ENCODE results near the gene VASN. TPM values are rescaled to one million over a fixed set of nuclear protein-coding genes. Genes with fewer than 3 reads are reported as not detected.

VASN gene
- total RNA-seq, 1 donor from 2014 or later, result 4.0 TPM

GRCh38 chr16:4354512-4355409 is 16.9 kb upstream of the VASN start:
- no peaks in the 10 kb centered on the region for H3K36me3 Mint-ChIP-seq (ENCODE audit: insufficient read depth)
- no peak overlapping the region for H3K4me3 Mint-ChIP-seq (ENCODE audit: low read depth)
- H3K9me3 Mint-ChIP-seq (ENCODE audit: low read depth), result no peaks in the 10 kb centered on the region
- no peak overlapping the region for H3K27ac Mint-ChIP-seq
- no peaks in the 10 kb centered on the region for H3K27me3 Mint-ChIP-seq
- DNase-seq (ENCODE audit: low spot score, unreplicated experiment), result no peak
- TF ChIP-seq CTCF (IDR thresholded peaks at IDR 0.05; ENCODE audit: unreplicated experiment), result no peak
- peaks cover 5% of the 10 kb centered on the region for H3K4me1 Mint-ChIP-seq (ENCODE audit: low read depth)

- Mint-ChIP-seq H3K4me3 (ENCODE audit: low read depth) (no peak overlapping the region), H3K27me3 (no peaks in the 10 kb centered on the region), H3K27ac (no peak overlapping the region), H3K36me3 (ENCODE audit: insufficient read depth) (no peaks in the 10 kb centered on the region), H3K4me1 (ENCODE audit: low read depth) (no peaks in the 10 kb centered on the region), H3K9me3 (ENCODE audit: low read depth) (no peaks in the 10 kb centered on the region)
- no peak for TF ChIP-seq CTCF (IDR thresholded peaks at IDR 0.05; ENCODE audit: unreplicated experiment)
- no peak for DNase-seq (ENCODE audit: low spot score, unreplicated experiment)
Measured at GRCh38 chr16:4356820-4357219, 14.8 kb upstream of the VASN start.

- no peak overlapping the region for H3K27ac Mint-ChIP-seq
- no peaks in the 10 kb centered on the region for H3K36me3 Mint-ChIP-seq (ENCODE audit: insufficient read depth)
- no peak overlapping the region for H3K4me3 Mint-ChIP-seq (ENCODE audit: low read depth)
- no peaks in the 10 kb centered on the region for H3K27me3 Mint-ChIP-seq
- TF ChIP-seq CTCF (IDR thresholded peaks at IDR 0.05; ENCODE audit: unreplicated experiment), result no peak
- H3K9me3 Mint-ChIP-seq (ENCODE audit: low read depth), result no peaks in the 10 kb centered on the region
- no peaks in the 10 kb centered on the region for H3K4me1 Mint-ChIP-seq (ENCODE audit: low read depth)
- no peak for DNase-seq (ENCODE audit: low spot score, unreplicated experiment)
Measured at GRCh38 chr16:4358236-4358635, 13.4 kb upstream of the VASN start.

- Mint-ChIP-seq H3K9me3 (ENCODE audit: low read depth) (no peaks in the 10 kb centered on the region), H3K36me3 (ENCODE audit: insufficient read depth) (peaks cover 4% of the 10 kb centered on the region), H3K4me1 (ENCODE audit: low read depth) (no peaks in the 10 kb centered on the region), H3K4me3 (ENCODE audit: low read depth) (no peak overlapping the region), H3K27ac (no peak overlapping the region), H3K27me3 (no peaks in the 10 kb centered on the region)
- TF ChIP-seq CTCF (IDR thresholded peaks at IDR 0.05; ENCODE audit: unreplicated experiment), result peak; percentile 95
- DNase-seq (ENCODE audit: low spot score, unreplicated experiment), result peak; percentile 83
Measured at GRCh38 chr16:4358831-4359561, 12.7 kb upstream of the VASN start.

- H3K4me1 Mint-ChIP-seq (ENCODE audit: low read depth), result no peaks in the 10 kb centered on the region
- H3K9me3 Mint-ChIP-seq (ENCODE audit: low read depth), result no peaks in the 10 kb centered on the region
- no peak overlapping the region for H3K4me3 Mint-ChIP-seq (ENCODE audit: low read depth)
- DNase-seq (ENCODE audit: low spot score, unreplicated experiment), result no peak
- no peak for TF ChIP-seq CTCF (IDR thresholded peaks at IDR 0.05; ENCODE audit: unreplicated experiment)
- no peak overlapping the region for H3K27ac Mint-ChIP-seq
- H3K27me3 Mint-ChIP-seq, result no peaks in the 10 kb centered on the region
- peaks cover 4% of the 10 kb centered on the region for H3K36me3 Mint-ChIP-seq (ENCODE audit: insufficient read depth)
Measured at GRCh38 chr16:4359914-4360313, 11.7 kb upstream of the VASN start.

All from progenitor cell of endocrine pancreas (in vitro differentiated cells).